H1 (cell line): ENCODE measurements around the gene BIN2. TPM values are rescaled to one million over a fixed set of nuclear protein-coding genes. Genes with fewer than 3 reads are reported as not detected.

Experiments
- CTCF ChIA-PET: fragments of 300-600 bp; sonication (Branson Sonifier 250); formaldehyde crosslinking; loops from one replicate; lab custom pipeline; 2021; ENCODE audit not compliant: partially characterized antibody; lab: Charles Lee
- POLR2A ChIA-PET: fragments of 300-600 bp; sonication (Branson Sonifier 250); formaldehyde crosslinking; loops from one replicate; lab custom pipeline; 2021; ENCODE audit warnings: inconsistent platforms; ENCODE audit not compliant: partially characterized antibody; lab: Charles Lee
- DNase-seq, 2 experiments: peaks; one replicate each; pipeline versions ENCODE4 v3.0.0 to v3.0.0-alpha.2; 2010 to 2022; ENCODE audit warnings: low spot score in 2 of 2, low read depth in 1 of 2, mixed read lengths in 1 of 2
- FAIRE-seq: peaks from 2 replicates; lab custom pipeline; 2011; peaks lifted over from hg19 to GRCh38; lab: Jason Lieb, UNC
- H2AFZ ChIP-seq: 2 replicates; pipeline ENCODE4 v1.8.1; 2012; ENCODE audit warnings: low read length, inconsistent platforms
- H2AK5ac ChIP-seq: 2 replicates; pipeline ENCODE4 v1.6.1; 2013; ENCODE audit warnings: low read depth, low read length
- H2BK120ac ChIP-seq: replicated peaks from 2 replicates; pipeline ENCODE3; 2013; ENCODE audit warnings: low read depth, low read length, inconsistent platforms
- H2BK12ac ChIP-seq: 2 replicates; pipeline ENCODE4 v1.6.1; 2013; ENCODE audit warnings: low read depth, low read length
- H2BK15ac ChIP-seq: 2 replicates; pipeline ENCODE4 v1.6.1; 2013; ENCODE audit warnings: low read length
- H2BK20ac ChIP-seq: 2 replicates; pipeline ENCODE4 v1.6.1; 2013; ENCODE audit warnings: low read length
- H2BK5ac ChIP-seq: 2 replicates; pipeline ENCODE4 v1.6.1; 2013; ENCODE audit warnings: low read depth, low read length
- H3K14ac ChIP-seq: 2 replicates; pipeline ENCODE4 v1.6.1; 2013; ENCODE audit warnings: inconsistent platforms; ENCODE audit not compliant: insufficient read length
- H3K18ac ChIP-seq: 2 replicates; pipeline ENCODE4 v1.6.1; 2013; ENCODE audit warnings: low read length; ENCODE audit errors: extremely low read depth
- H3K23ac ChIP-seq: 2 replicates; pipeline ENCODE4 v1.6.1; 2013; ENCODE audit warnings: inconsistent platforms; ENCODE audit not compliant: insufficient read length
- H3K23me2 ChIP-seq: 2 replicates; pipeline ENCODE4 v1.6.1; 2013; ENCODE audit warnings: low read depth, low read length
- H3K27ac ChIP-seq: 2 replicates; pipeline ENCODE4 v1.6.1; 2011; ENCODE audit warnings: low read depth, low read length, inconsistent platforms
- H3K27me3 ChIP-seq, 4 experiments: replicated peaks in 1 of 4; 1 replicate in 1 of 4; 2 replicates in 3 of 4; pipeline versions ENCODE4 v1.6.1 to v1.8.1; 2011 to 2013; ENCODE audit warnings: low read length in 3 of 4, mild to moderate bottlenecking in 3 of 4, inconsistent platforms in 2 of 4, mixed read lengths in 2 of 4, moderate library complexity in 1 of 4; ENCODE audit not compliant: control insufficient read depth in 3 of 4, insufficient read depth in 3 of 4; ENCODE audit errors: extremely low read depth in 1 of 4
- H3K36me3 ChIP-seq, 4 experiments: 2 replicates each; pipeline versions ENCODE4 v1.6.1 to v1.8.1; 2011 to 2013; ENCODE audit warnings: mild to moderate bottlenecking in 4 of 4, low read length in 3 of 4, moderate library complexity in 2 of 4, control low read depth in 1 of 4, inconsistent platforms in 1 of 4; ENCODE audit not compliant: insufficient read depth in 4 of 4, control insufficient read depth in 2 of 4
- H3K4ac ChIP-seq: replicated peaks from 2 replicates; pipeline ENCODE3; 2013; ENCODE audit warnings: low read length, low read depth, mixed read lengths, inconsistent platforms; ENCODE audit not compliant: insufficient read length
- H3K4me1 ChIP-seq, 4 experiments: replicated peaks in 1 of 4; 1 replicate in 1 of 4; 2 replicates in 3 of 4; pipeline versions ENCODE4 v1.6.1 to v1.8.1; 2011 to 2013; ENCODE audit warnings: low read length in 3 of 4, inconsistent platforms in 2 of 4, mixed read lengths in 1 of 4; ENCODE audit not compliant: insufficient read depth in 4 of 4, control insufficient read depth in 3 of 4
- H3K4me2 ChIP-seq, 2 experiments: 2 replicates each; pipeline versions ENCODE4 v1.6.1 to v1.8.1; 2011 to 2013; ENCODE audit warnings: low read depth in 2 of 2, low read length in 2 of 2, control low read depth in 1 of 2, inconsistent platforms in 1 of 2, mild to moderate bottlenecking in 1 of 2; ENCODE audit not compliant: insufficient read depth in 1 of 2
- H3K4me3 ChIP-seq, 4 experiments: fragments of 200-600, 300-600 bp in 1 of 4; sonication (generic), shearing (Covaris generic), sonication (Bioruptor Twin) in 1 of 4; 2 replicates each; pipeline versions ENCODE4 v1.5.1 to v1.8.1; 2011 to 2016; ENCODE audit warnings: low read length in 4 of 4, low read depth in 3 of 4, control low read depth in 2 of 4, inconsistent platforms in 2 of 4, mild to moderate bottlenecking in 2 of 4, mixed read lengths in 1 of 4, moderate library complexity in 1 of 4; ENCODE audit not compliant: insufficient read depth in 2 of 4; ENCODE audit errors: extremely low read depth in 1 of 4
- H3K56ac ChIP-seq: replicated peaks from 2 replicates; pipeline ENCODE3; 2013; ENCODE audit warnings: low read depth, mild to moderate bottlenecking, mixed read lengths, low read length, inconsistent platforms; ENCODE audit not compliant: insufficient read length
- H3K79me1 ChIP-seq: 2 replicates; pipeline ENCODE4 v1.6.1; 2013; ENCODE audit warnings: low read depth, low read length, control low read depth
- H3K79me2 ChIP-seq, 2 experiments: 2 replicates each; pipeline versions ENCODE4 v1.6.1 to v1.8.1; 2012 to 2013; ENCODE audit warnings: low read length in 2 of 2, mild to moderate bottlenecking in 2 of 2, inconsistent platforms in 1 of 2; ENCODE audit not compliant: insufficient read depth in 2 of 2, control insufficient read depth in 1 of 2
- H3K9ac ChIP-seq, 4 experiments: replicated peaks in 1 of 4; 1 replicate in 1 of 4; 2 replicates in 3 of 4; pipeline versions ENCODE4 v1.6.1 to v1.8.1; 2011 to 2013; ENCODE audit warnings: low read depth in 3 of 4, low read length in 3 of 4, control low read depth in 2 of 4, mild to moderate bottlenecking in 2 of 4, moderate library complexity in 2 of 4, inconsistent platforms in 1 of 4; ENCODE audit errors: extremely low read depth in 1 of 4
- H3K9me3 ChIP-seq, 2 experiments: 2 replicates each; pipeline versions ENCODE4 v1.6.1 to v1.8.1; 2012 to 2013; ENCODE audit warnings: mild to moderate bottlenecking in 2 of 2, moderate library complexity in 2 of 2, control low read depth in 1 of 2, inconsistent platforms in 1 of 2, low read depth in 1 of 2, low read length in 1 of 2, mixed read lengths in 1 of 2; ENCODE audit not compliant: insufficient read depth in 2 of 2
- H4K20me1 ChIP-seq, 2 experiments: replicated peaks in 1 of 2; 2 replicates each; pipeline versions ENCODE3 to v1.8.1; 2011 to 2013; ENCODE audit warnings: inconsistent platforms in 2 of 2, low read length in 2 of 2, mild to moderate bottlenecking in 1 of 2; ENCODE audit not compliant: insufficient read depth in 2 of 2, control insufficient read depth in 1 of 2
- H4K5ac ChIP-seq: 2 replicates; pipeline ENCODE4 v1.6.1; 2013; ENCODE audit warnings: low read length, low read depth, mixed read lengths, inconsistent platforms; ENCODE audit not compliant: insufficient read length
- H4K8ac ChIP-seq: 2 replicates; pipeline ENCODE4 v1.8.0; 2013; ENCODE audit warnings: mild to moderate bottlenecking, moderate library complexity, low read length, inconsistent platforms; ENCODE audit not compliant: insufficient read depth; ENCODE audit errors: extremely low read depth
- H4K91ac ChIP-seq: replicated peaks from 2 replicates; pipeline ENCODE3; 2013; ENCODE audit warnings: low read length, mixed read lengths, inconsistent platforms; ENCODE audit not compliant: insufficient read length
- WGBS, 2 experiments: shearing (Covaris generic) in 1 of 2; methylation state at CpG; one replicate each; pipeline versions ENCODE4 v1.1.6 to v1.1.7; 2013 to 2015; ENCODE audit warnings: low lambda C conversion rate in 2 of 2, mixed read lengths in 2 of 2, inconsistent platforms in 1 of 2, low coverage in 1 of 2, missing lambda C conversion rate in 1 of 2; ENCODE audit not compliant: insufficient replicate concordance in 2 of 2, insufficient coverage in 1 of 2, insufficient read length in 1 of 2; ENCODE audit errors: extremely low coverage in 1 of 2, missing lambda C conversion rate in 1 of 2; 5-methylcytosine and 5-hydroxymethylcytosine counted together
- polyA plus RNA-seq, 7 experiments: library from polyadenylated mRNA; depleted of rRNA in 3 of 7; stranded (reverse) in 5 of 7; unstranded in 2 of 7; fragments of >200 nt in 5 of 7; fragments of 200-250 nt in 2 of 7; gene quantifications; 1 replicate in 5 of 7; 2 replicates in 1 of 7; 4 replicates in 1 of 7; pipeline versions ENCODE4 v1.2.1 to v1.2.3, GENCODE V29; 2011 to 2013; ENCODE audit warnings: missing spikeins in 2 of 7, mixed read lengths in 2 of 7
- total RNA-seq: library from RNA; stranded (reverse); fragmentation: NEBNext Ultra II Directional; extraction: Animal tissue kit (Norgen Biotek cat#: 25700); gene quantifications from 2 replicates; pipeline ENCODE4 v1.2.1, GENCODE V29; 2021

BIN2 gene
- total and polyA plus RNA-seq, 2 of the 8 experiments (the other 6 are each of a cell fraction or from before 2014, with no cell fraction given) = not detected

DNA sequence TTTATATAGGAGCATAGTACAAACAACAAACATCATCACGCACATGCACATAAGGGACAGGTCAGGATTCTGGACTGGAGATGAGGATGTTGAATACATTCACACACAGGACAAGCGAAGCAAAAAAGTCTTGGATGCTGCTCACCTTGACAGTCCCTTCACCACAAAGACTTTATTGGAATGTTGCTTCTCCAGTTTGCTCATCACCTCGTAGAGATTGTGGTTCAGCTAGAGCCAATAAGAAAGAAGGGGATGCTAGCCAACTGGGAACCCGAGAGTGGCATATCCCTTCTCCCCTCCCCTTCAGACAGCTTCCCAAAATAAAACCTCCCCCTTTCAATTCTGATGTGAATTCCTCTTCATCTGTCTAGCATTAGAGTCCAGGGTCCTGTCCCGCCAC is 28.3 kb downstream of the BIN2 start:
- no peak for DNase-seq
- 82% methylated on average over 5 of the region's 5 CpGs; no CpG with 5 or more reads in 1 of the 2 experiments for WGBS, 2 experiments
- H3K23me2 ChIP-seq = no peaks in the 10 kb centered on the region

More for the DNA sequence above, 28.3 kb downstream of the BIN2 start:
- Histone ChIP-seq H3K9me3 (no peaks in the 10 kb centered on the region), H2BK120ac (no peak overlapping the region), H4K5ac (no peak overlapping the region), H3K56ac (no peak overlapping the region), H3K4ac (no peak overlapping the region), H3K79me1 (no peaks in the 10 kb centered on the region), H2BK15ac (no peak overlapping the region), H3K14ac (no peak overlapping the region), H2BK20ac (no peak overlapping the region), H2AK5ac (no peak overlapping the region), H3K36me3 (no peaks in the 10 kb centered on the region), H4K20me1 (no peaks in the 10 kb centered on the region), H2BK12ac (no peak overlapping the region), H2AFZ (no peak overlapping the region), H3K4me3 (no peak overlapping the region), H3K27ac (no peak overlapping the region), H3K4me2 (no peak overlapping the region), H3K18ac (no peak overlapping the region), H4K8ac (no peak overlapping the region), H3K79me2 (no peaks in the 10 kb centered on the region), H3K4me1 (no peaks in the 10 kb centered on the region), H4K91ac (no peak overlapping the region), H2BK5ac (no peak overlapping the region), H3K9ac (no peak overlapping the region), H3K23ac (no peak overlapping the region), H3K27me3 (no peaks in the 10 kb centered on the region)
- ChIA-PET POLR2A (interaction anchor here (1.1 kb wide), 1 partner anchor 46 kb away, joined by 3 read pairs; no protein-coding TSS in a partner anchor), CTCF (interaction anchor here (1.2 kb wide), 1 partner anchor 11 kb away, joined by 5 read pairs; no protein-coding TSS in a partner anchor)
- FAIRE-seq = no peak
